Spinal cord (tissue), 10 donors: ENCODE results near the gene TTC14. TPM values are rescaled to one million over a fixed set of nuclear protein-coding genes. Genes with fewer than 3 reads are reported as not detected.

ENCODE experiments used
- DNase-seq, 6 donors: peaks; one replicate each; pipeline versions ENCODE4 v3.0.0 to v3.0.0-alpha.2; 2013 to 2015; ENCODE audit warnings: low spot score in 6 of 6, low read depth in 4 of 6
- H3K27ac ChIP-seq: one replicate; pipeline ENCODE4 v1.5.1; 2013; ENCODE audit warnings: low read depth, low read length, control low read depth
- H3K27me3 ChIP-seq: one replicate; pipeline ENCODE4 v1.6.1; 2013; ENCODE audit warnings: low read length; ENCODE audit not compliant: control insufficient read depth, insufficient read depth
- H3K36me3 ChIP-seq: one replicate; pipeline ENCODE4 v1.6.1; 2013; ENCODE audit warnings: low read length; ENCODE audit not compliant: control insufficient read depth, insufficient read depth
- H3K4me1 ChIP-seq: one replicate; pipeline ENCODE4 v1.6.1; 2013; ENCODE audit warnings: low read length; ENCODE audit not compliant: control insufficient read depth, insufficient read depth
- H3K4me3 ChIP-seq: one replicate; pipeline ENCODE4 v1.5.1; 2013; ENCODE audit warnings: low read depth, low read length, control low read depth
- H3K9me3 ChIP-seq: one replicate; pipeline ENCODE4 v1.6.1; 2013; ENCODE audit warnings: low read length; ENCODE audit not compliant: control insufficient read depth, insufficient read depth
- WGBS: methylation state at CpG from one replicate; pipeline ENCODE4 v1.1.5; 2013; ENCODE audit warnings: missing lambda C conversion rate; ENCODE audit not compliant: insufficient coverage; 5-methylcytosine and 5-hydroxymethylcytosine counted together
- long read RNA-seq, 4 donors: transcript quantifications; one replicate each; lab custom pipeline, GENCODE V29; 2026
- polyA plus RNA-seq, 2 donors: library from polyadenylated mRNA; unstranded; fragments of 120-200 nt; gene quantifications; one replicate each; pipeline ENCODE4 v1.2.1, GENCODE V29; 2013; ENCODE audit not compliant: insufficient read length in 2 of 2
- total RNA-seq, 2 donors: library from RNA; depleted of rRNA in 1 of 2; stranded (reverse); fragments of 120-200 nt in 1 of 2; fragments of >200 nt in 1 of 2; gene quantifications; one replicate each; pipeline versions ENCODE4 v1.2.3 to v1.2.4, GENCODE V29; 2013 to 2014
- donor health status: healthy.

Gene TTC14, protein sequence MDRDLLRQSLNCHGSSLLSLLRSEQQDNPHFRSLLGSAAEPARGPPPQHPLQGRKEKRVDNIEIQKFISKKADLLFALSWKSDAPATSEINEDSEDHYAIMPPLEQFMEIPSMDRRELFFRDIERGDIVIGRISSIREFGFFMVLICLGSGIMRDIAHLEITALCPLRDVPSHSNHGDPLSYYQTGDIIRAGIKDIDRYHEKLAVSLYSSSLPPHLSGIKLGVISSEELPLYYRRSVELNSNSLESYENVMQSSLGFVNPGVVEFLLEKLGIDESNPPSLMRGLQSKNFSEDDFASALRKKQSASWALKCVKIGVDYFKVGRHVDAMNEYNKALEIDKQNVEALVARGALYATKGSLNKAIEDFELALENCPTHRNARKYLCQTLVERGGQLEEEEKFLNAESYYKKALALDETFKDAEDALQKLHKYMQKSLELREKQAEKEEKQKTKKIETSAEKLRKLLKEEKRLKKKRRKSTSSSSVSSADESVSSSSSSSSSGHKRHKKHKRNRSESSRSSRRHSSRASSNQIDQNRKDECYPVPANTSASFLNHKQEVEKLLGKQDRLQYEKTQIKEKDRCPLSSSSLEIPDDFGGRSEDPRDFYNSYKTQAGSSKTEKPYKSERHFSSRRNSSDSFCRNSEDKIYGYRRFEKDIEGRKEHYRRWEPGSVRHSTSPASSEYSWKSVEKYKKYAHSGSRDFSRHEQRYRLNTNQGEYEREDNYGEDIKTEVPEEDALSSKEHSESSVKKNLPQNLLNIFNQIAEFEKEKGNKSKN
- total RNA-seq (10 to 100 TPM; 58.3 to 60.2 TPM), polyA plus RNA-seq (10 to 100 TPM; 96.0 to 96.4 TPM)
- long read RNA-seq, donor 1, full-length matches to known transcripts = 28 of 28 reads
- long read RNA-seq, donor 1, partial matches to known transcripts = 0 of 28 reads
- long read RNA-seq, donor 1, other reads (novel, unspliced or antisense) = 0 of 28 reads
- long read RNA-seq, donor 2, full-length matches to known transcripts = 4 of 4 reads
- long read RNA-seq, donor 2, partial matches to known transcripts = 0 of 4 reads
- long read RNA-seq, donor 2, other reads (novel, unspliced or antisense) = 0 of 4 reads
- long read RNA-seq, donor 3, full-length matches to known transcripts = 1 of 1 reads
- long read RNA-seq, donor 3, partial matches to known transcripts = 0 of 1 reads
- long read RNA-seq, donor 3, other reads (novel, unspliced or antisense) = 0 of 1 reads
- long read RNA-seq, donor 4, full-length matches to known transcripts = 19 of 144 reads
- long read RNA-seq, donor 4, partial matches to known transcripts = 125 of 144 reads
- long read RNA-seq, donor 4, other reads (novel, unspliced or antisense) = 0 of 144 reads

- 2% methylated on average over 66 of the region's 70 CpGs for WGBS
- Histone ChIP-seq H3K27me3 (no peaks in the 10 kb centered on the region), H3K4me3 (peak within 1 kb of the TSS; percentile 96), H3K4me1 (no peaks in the 10 kb centered on the region), H3K36me3 (peaks cover 9% of the 10 kb centered on the region), H3K27ac (peak within 1 kb of the TSS; percentile 87), H3K9me3 (no peaks in the 10 kb centered on the region)
- DNase-seq = peak; percentile 84 to 99 (median 89)
Observed at GRCh38 chr3:180601688-180602666, at the start of gene TTC14. TTC14 (plus strand) TSS chr3:180602163; CDS start chr3:180602262, 99 bp downstream.

GRCh38 chr3:180563406-180563805 lies 38.6 kb upstream of the TTC14 start:
- Histone ChIP-seq H3K36me3 (no peaks in the 10 kb centered on the region), H3K27me3 (no peaks in the 10 kb centered on the region), H3K9me3 (no peaks in the 10 kb centered on the region), H3K4me1 (no peaks in the 10 kb centered on the region), H3K27ac (no peak overlapping the region), H3K4me3 (no peak overlapping the region)
- WGBS = no CpG with 5 or more reads among the region's 4 CpGs
- DNase-seq = peak in 1 of 6 donors; percentile 6

DNA sequence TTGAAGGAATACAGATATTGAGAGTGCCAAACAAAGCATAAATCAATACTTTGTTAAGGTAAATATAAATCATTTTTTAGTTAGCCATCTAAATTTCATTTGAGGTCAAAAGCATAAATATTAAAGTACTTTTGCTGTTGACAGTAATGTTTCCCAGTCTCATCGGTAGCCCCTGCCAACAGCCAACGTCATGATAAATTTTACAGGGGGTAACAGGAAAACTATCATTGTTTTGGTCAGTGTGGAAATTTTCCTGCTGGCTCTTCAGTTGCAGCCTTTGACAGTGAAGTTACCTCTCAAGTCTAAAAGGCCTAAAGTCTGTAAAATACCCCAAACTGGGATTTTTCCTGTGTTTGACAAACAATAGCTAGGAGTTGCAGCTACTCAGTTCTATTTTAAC lies 37.3 kb upstream of the TTC14 start:
- H3K27me3 ChIP-seq = no peaks in the 10 kb centered on the region
- no peaks in the 10 kb centered on the region for H3K36me3 ChIP-seq
- WGBS = 72% methylated on average over 2 of the region's 2 CpGs
- H3K27ac ChIP-seq = no peak overlapping the region
- H3K9me3 ChIP-seq = no peaks in the 10 kb centered on the region
- DNase-seq = no peak
- no peaks in the 10 kb centered on the region for H3K4me1 ChIP-seq
- H3K4me3 ChIP-seq = no peak overlapping the region

DNA sequence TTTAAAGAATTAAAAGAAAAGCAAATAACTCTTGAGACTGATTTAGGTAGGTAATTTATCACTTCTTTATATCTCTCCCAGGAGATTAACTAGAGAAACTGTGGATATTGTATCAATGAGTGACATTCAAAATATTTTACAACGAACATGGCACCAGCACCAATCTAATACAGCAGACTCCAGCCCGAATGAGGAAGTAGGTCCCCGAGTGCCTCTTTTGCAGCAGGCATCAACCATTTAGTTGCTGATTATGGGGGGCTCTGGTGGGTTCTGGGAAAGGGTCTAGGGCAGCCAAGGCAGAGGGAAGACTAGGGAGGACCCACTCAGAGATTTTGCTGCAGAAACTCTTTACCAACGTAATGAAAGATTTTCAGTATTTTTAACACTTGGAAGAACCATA lies 31.7 kb upstream of the TTC14 start:
- Histone ChIP-seq H3K27me3 (no peaks in the 10 kb centered on the region), H3K27ac (no peak overlapping the region), H3K36me3 (no peaks in the 10 kb centered on the region), H3K4me3 (no peak overlapping the region), H3K4me1 (no peaks in the 10 kb centered on the region), H3K9me3 (no peaks in the 10 kb centered on the region)
- WGBS = no CpG with 5 or more reads among the region's 4 CpGs
- DNase-seq = no peak

- Histone ChIP-seq H3K4me3 (no peak overlapping the region), H3K27me3 (no peaks in the 10 kb centered on the region), H3K9me3 (no peaks in the 10 kb centered on the region), H3K27ac (no peak overlapping the region), H3K4me1 (no peaks in the 10 kb centered on the region), H3K36me3 (no peaks in the 10 kb centered on the region)
- DNase-seq = peak in 1 of 6 donors; percentile 16
- 95% methylated on average over 5 of the region's 6 CpGs for WGBS
Observed at GRCh38 chr3:180571831-180572598, 29.9 kb upstream of the TTC14 start.

GRCh38 chr3:180575571-180575970 lies 26.4 kb upstream of the TTC14 start:
- 20% methylated on average over 1 of the region's 3 CpGs for WGBS

DNA sequence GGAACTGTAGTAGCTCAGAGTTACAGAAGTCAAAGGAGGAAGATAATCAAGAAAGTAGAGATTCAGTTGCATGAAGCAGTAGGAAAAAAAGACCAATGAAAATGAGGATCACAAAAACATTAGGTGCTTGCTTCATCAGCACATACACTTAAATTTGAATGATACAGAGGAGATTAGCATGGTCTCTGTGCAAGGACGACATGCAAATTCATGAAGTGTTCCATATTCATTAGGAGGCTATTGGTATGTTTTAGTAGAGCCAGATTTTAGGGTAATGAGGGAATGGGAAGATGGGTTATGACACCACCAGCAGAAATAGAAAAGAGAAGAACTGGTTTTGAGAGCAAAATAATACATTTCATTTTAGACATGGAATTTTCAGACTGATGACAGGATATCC lies 21.0 kb upstream of the TTC14 start:
- Histone ChIP-seq H3K27ac (no peak overlapping the region), H3K4me1 (no peaks in the 10 kb centered on the region), H3K36me3 (no peaks in the 10 kb centered on the region), H3K4me3 (no peak overlapping the region), H3K9me3 (no peaks in the 10 kb centered on the region), H3K27me3 (no peaks in the 10 kb centered on the region)
- 67% methylated on average over 1 of the region's 1 CpG for WGBS
- DNase-seq = no peak

More at GRCh38 chr3:180575571-180575970, 26.4 kb upstream of the TTC14 start:
- no peaks in the 10 kb centered on the region for H3K9me3 ChIP-seq
- H3K27ac ChIP-seq = no peak overlapping the region
- H3K27me3 ChIP-seq = no peaks in the 10 kb centered on the region
- H3K36me3 ChIP-seq = no peaks in the 10 kb centered on the region
- peak in 3 of 6 donors; percentile 17 to 91 (median 29) for DNase-seq
- H3K4me3 ChIP-seq = no peak overlapping the region
- H3K4me1 ChIP-seq = no peaks in the 10 kb centered on the region

DNA sequence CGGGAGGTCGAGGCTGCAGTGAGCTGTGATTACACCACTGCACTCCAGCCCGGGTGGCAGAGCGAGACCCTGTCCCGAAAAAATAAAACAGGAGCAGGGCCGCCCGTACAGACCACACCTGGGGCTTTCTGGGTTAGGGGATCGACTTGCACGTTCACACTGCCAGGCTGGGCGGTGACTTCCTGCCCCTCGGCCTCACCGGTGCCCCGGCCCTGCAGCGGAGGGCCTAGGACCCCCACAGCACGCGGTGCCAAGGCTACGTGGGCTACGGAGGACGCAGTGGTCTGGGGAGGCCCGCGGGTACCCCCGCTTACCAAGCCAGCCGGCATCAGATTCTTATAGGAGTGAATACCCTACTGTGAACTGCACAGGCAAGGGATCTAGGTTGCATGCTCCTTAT lies 11.6 kb upstream of the TTC14 start:
- no peak for DNase-seq
- H3K36me3 ChIP-seq = no peaks in the 10 kb centered on the region
- no peaks in the 10 kb centered on the region for H3K4me1 ChIP-seq
- WGBS = 97% methylated on average over 23 of the region's 23 CpGs
- no peak overlapping the region for H3K4me3 ChIP-seq
- H3K27me3 ChIP-seq = no peaks in the 10 kb centered on the region
- no peak overlapping the region for H3K27ac ChIP-seq
- no peaks in the 10 kb centered on the region for H3K9me3 ChIP-seq
